Body of pancreas (tissue), 4 donors: Measurements from ENCODE around the gene UNC80.

ENCODE experiments used
- POLR2A ChIP-seq, 3 donors: fragments of 450-650 bp; IDR thresholded peaks; one replicate each; pipeline ENCODE4 v1.6.1; 2016; ENCODE audit warnings: antibody characterized with exemption in 3 of 3, mild to moderate bottlenecking in 2 of 3
- TF ChIP-seq, protein P1 (sequence below), 7 experiments: fragments of 450-650 bp in 4 of 7; fragments of 200-600 bp in 3 of 7; sonication (generic) in 3 of 7; IDR thresholded peaks; one replicate each; pipeline ENCODE4 v1.5.1; 2016 to 2019; ENCODE audit warnings: antibody characterized with exemption in 7 of 7

DNA sequence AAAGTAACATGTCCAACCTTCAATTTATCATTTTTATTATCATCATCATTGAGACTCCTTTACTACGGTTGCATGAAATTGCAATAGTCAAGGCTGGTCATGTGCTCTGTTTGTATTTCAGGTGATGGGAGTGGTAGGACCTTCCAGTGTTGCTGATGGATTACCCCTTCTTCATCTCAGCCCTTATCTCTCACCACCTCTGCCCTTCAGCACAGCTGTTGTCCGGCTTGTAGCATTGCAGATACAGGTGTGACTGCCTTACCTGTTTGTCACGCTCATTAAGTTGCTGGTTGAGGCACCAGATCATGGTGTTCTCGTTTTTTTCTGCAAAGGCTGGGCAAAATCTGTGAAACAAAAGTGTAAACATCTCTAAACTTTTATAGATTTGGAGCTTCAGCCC is 199.1 kb downstream of the UNC80 start:
- TF ChIP-seq, protein P1, sequence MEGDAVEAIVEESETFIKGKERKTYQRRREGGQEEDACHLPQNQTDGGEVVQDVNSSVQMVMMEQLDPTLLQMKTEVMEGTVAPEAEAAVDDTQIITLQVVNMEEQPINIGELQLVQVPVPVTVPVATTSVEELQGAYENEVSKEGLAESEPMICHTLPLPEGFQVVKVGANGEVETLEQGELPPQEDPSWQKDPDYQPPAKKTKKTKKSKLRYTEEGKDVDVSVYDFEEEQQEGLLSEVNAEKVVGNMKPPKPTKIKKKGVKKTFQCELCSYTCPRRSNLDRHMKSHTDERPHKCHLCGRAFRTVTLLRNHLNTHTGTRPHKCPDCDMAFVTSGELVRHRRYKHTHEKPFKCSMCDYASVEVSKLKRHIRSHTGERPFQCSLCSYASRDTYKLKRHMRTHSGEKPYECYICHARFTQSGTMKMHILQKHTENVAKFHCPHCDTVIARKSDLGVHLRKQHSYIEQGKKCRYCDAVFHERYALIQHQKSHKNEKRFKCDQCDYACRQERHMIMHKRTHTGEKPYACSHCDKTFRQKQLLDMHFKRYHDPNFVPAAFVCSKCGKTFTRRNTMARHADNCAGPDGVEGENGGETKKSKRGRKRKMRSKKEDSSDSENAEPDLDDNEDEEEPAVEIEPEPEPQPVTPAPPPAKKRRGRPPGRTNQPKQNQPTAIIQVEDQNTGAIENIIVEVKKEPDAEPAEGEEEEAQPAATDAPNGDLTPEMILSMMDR (IDR thresholded peaks at IDR 0.05) = no peak
- TF ChIP-seq POLR2A (IDR thresholded peaks at IDR 0.05) = no peak
